PFSK-1 (cell line): ENCODE results near the gene MINDY4.

Experiments
- FOXP2 ChIP-seq: optimal IDR thresholded peaks from 2 replicates; pipeline ENCODE3; 2011; ENCODE audit warnings: borderline replicate concordance, control low read depth, inconsistent platforms; ENCODE audit not compliant: insufficient read depth; ENCODE audit errors: extremely low read length, extremely low read depth
- POLR2AphosphoS5 ChIP-seq: IDR thresholded peaks from 2 replicates; pipeline ENCODE4 v1.6.1; 2012; ENCODE audit warnings: low read depth, mild to moderate bottlenecking, control low read depth, low read length, moderate library complexity
- SIN3A ChIP-seq: IDR thresholded peaks from 2 replicates; pipeline ENCODE4 v1.6.1; 2012; ENCODE audit warnings: mild to moderate bottlenecking, low read length, moderate library complexity, borderline replicate concordance; ENCODE audit not compliant: insufficient read depth
- TAF1 ChIP-seq: IDR thresholded peaks from 2 replicates; pipeline ENCODE4 v1.6.1; 2012; ENCODE audit warnings: low read length, control low read depth, borderline replicate concordance; ENCODE audit not compliant: insufficient read depth
- TF ChIP-seq, protein P1 (sequence below), 2 experiments: IDR thresholded peaks; 2 replicates each; pipeline versions ENCODE4 v1.6.1 to v1.8.0; 2011 to 2012; ENCODE audit warnings: low read depth in 2 of 2, low read length in 2 of 2, control low read depth in 1 of 2, inconsistent platforms in 1 of 2, mild to moderate bottlenecking in 1 of 2, moderate library complexity in 1 of 2; ENCODE audit not compliant: insufficient read depth in 1 of 2

The MINDY4 gene

DNA sequence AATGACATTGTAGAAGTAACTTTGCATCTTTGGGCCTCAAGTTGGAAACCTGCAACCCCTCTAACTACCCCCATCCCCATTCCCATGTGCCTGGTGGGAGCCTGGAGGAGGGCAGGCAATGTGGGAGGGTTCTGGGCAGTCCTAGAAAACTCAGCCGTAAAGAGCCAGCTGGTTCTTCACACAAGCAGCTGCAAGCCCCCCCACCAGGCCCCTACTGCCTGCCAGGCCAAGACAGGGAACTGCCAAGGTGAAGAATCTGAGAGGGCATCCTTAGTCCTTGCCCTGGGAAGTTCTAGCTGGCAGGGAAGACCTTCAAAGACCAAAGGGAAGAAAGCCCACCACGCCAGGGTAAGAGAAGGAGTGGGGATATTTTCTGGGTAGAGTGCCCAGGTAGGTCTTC lies 31.5 kb upstream of the MINDY4 start:
- no peak for TF ChIP-seq POLR2AphosphoS5
- no peak for TF ChIP-seq TAF1
- TF ChIP-seq, protein P1, sequence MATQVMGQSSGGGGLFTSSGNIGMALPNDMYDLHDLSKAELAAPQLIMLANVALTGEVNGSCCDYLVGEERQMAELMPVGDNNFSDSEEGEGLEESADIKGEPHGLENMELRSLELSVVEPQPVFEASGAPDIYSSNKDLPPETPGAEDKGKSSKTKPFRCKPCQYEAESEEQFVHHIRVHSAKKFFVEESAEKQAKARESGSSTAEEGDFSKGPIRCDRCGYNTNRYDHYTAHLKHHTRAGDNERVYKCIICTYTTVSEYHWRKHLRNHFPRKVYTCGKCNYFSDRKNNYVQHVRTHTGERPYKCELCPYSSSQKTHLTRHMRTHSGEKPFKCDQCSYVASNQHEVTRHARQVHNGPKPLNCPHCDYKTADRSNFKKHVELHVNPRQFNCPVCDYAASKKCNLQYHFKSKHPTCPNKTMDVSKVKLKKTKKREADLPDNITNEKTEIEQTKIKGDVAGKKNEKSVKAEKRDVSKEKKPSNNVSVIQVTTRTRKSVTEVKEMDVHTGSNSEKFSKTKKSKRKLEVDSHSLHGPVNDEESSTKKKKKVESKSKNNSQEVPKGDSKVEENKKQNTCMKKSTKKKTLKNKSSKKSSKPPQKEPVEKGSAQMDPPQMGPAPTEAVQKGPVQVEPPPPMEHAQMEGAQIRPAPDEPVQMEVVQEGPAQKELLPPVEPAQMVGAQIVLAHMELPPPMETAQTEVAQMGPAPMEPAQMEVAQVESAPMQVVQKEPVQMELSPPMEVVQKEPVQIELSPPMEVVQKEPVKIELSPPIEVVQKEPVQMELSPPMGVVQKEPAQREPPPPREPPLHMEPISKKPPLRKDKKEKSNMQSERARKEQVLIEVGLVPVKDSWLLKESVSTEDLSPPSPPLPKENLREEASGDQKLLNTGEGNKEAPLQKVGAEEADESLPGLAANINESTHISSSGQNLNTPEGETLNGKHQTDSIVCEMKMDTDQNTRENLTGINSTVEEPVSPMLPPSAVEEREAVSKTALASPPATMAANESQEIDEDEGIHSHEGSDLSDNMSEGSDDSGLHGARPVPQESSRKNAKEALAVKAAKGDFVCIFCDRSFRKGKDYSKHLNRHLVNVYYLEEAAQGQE (IDR thresholded peaks at IDR 0.05; ENCODE audit: insufficient read depth in 1 of 2, low read depth in 2 of 2, low read length in 2 of 2) = no peak
- TF ChIP-seq FOXP2 = no peak
- TF ChIP-seq SIN3A = no peak

DNA sequence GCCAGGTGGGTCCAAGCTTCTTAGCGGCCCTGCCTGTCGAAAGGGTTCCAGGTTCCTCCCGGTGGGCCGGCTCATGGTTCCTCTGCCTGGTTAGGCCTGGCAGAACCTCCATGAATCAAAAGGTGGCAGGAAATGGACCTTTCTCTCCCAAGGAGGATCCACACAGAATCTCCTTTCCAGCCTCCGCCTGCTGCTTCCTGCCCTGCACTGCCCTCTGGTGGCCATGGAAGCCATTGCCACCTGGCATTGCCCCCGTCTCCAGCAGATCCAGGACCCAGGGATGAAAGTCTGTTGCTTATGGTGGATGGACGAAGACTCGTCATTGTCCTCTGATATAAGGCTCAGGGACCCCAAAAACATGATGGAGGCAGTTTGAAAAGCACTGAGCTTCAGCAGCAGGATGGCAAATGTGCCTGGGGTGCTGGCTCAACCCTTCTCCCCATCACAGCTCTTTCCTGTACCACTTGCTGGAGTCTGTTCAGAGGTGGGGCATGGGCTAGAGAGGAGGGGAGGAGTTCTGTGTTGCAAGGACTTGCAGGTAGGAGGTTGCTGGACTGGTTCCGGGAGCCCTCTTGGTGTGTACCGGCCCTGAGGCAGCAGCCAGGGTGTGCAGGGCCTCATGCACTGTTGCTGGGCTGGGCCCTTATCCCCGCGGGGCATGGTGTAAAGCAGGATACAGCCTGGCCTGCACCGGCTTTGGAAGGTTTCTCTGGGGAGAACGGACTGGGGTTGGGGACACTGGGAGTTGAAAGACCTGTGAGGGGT lies 30.6 kb upstream of the MINDY4 start:
- TF ChIP-seq, protein P1 (IDR thresholded peaks at IDR 0.05; ENCODE audit: insufficient read depth in 1 of 2, low read depth in 2 of 2, low read length in 2 of 2) = no peak
- peak; percentile 40 for TF ChIP-seq FOXP2

- no peak for TF ChIP-seq SIN3A
- TF ChIP-seq, protein P1 (IDR thresholded peaks at IDR 0.05; ENCODE audit: insufficient read depth in 1 of 2, low read depth in 2 of 2, low read length in 2 of 2) = no peak
- TF ChIP-seq FOXP2 = no peak
- no peak for TF ChIP-seq POLR2AphosphoS5
- TF ChIP-seq TAF1 = no peak
These were observed 29.9 kb upstream of the MINDY4 start for GRCh38 chr7:30741289-30741688.

GRCh38 chr7:30743371-30744074 lies 27.7 kb upstream of the MINDY4 start:
- TF ChIP-seq SIN3A (no peak), TAF1 (no peak), FOXP2 (no peak)
- TF ChIP-seq, protein P1 (IDR thresholded peaks at IDR 0.05; ENCODE audit: insufficient read depth in 1 of 2, low read depth in 2 of 2, low read length in 2 of 2) = no peak
